GM18498 (cell line): ENCODE results near the gene ZNF524.

Experiments used
- ATAC-seq: cut with Tn5 transposase; IDR thresholded peaks from one replicate; pipeline ENCODE4 v1.9.1; 2021; ENCODE audit warnings: mild to moderate bottlenecking, moderate library complexity; ENCODE audit not compliant: unreplicated experiment

ZNF524 gene

DNA sequence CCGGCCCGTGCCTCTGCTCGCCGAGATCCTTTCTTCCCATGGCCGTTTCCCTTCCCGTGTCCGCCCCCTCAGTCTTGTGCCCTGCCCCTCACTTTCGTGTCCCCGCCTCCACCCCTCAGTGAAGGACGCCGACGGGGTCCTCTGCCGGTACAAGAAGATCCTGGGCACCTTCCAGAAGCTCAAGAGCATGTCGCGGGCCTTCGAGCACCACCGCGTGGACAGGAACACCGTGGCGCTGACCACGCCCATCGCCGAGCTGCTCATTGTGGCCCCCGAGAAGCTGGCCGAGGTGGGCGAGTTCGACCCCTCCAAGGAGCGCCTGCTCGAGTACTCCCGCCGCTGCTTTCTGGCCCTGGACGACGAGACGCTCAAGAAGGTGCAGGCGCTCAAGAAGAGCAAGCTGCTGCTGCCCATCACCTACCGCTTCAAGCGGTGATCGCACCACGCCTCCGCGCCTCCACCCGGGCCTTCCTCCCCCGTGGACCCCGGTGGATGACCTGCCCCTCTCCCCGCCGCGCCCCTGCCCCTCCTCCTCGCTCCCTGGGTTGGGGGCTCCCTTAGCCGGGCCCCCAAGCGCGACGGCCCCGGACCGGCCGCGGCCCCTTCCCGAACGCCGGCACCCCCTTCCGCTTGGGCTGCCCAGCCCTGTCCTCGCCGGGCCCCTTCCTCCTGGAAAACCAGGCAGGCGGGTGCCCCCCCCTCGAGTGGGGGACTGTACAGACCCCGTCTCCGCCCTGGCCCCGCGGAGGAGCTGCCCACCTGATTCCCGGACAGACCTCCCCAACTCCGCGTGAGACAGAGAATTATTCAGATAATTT is 52.4 kb downstream of the ZNF524 start:
- ATAC-seq: no peak
